ENCODE measurements around the gene CLK4. TPM values are rescaled to one million over a fixed set of nuclear protein-coding genes. Genes with fewer than 3 reads are reported as not detected.

Gene CLK4
- total RNA-seq, 5 donors from 2014 or later (not counting 1 experiment from before 2014, with no cell fraction given) = 83.2 to 93.5 (median 86.5) TPM

GRCh38 chr5:178670351-178670885 is 43.6 kb upstream of the CLK4 start:
- peaks cover 0 to 18% of the 10 kb centered on the region in 2 experiments for H3K27me3 ChIP-seq (replicated peaks in 1 of 2; ENCODE audit: control insufficient read depth in 2 of 2, extremely low read depth in 1 of 2, insufficient read depth in 2 of 2, low read length in 1 of 2)
- Mint-ChIP-seq H3K4me3 (no peak overlapping the region), H3K4me1 (no peaks in the 10 kb centered on the region), H3K9me3 (no peaks in the 10 kb centered on the region), H3K36me3 (no peaks in the 10 kb centered on the region), H3K27ac (no peak overlapping the region), H3K27me3 (peaks cover 7 to 10% of the 10 kb centered on the region in 2 donors)
- WGBS (ENCODE audit: insufficient coverage) = 89% methylated on average over 5 of the region's 10 CpGs
- no peak overlapping the region for H3K4me3 ChIP-seq (ENCODE audit: control insufficient read depth in 1 of 2, extremely low read depth in 1 of 2, low read length in 1 of 2)
- no peaks in the 10 kb centered on the region for H3K9me3 ChIP-seq
- H3K27ac ChIP-seq (ENCODE audit: low read length) = no peak overlapping the region
- CTCF ChIA-PET = no interaction called here
- no peaks in the 10 kb centered on the region for H3K36me3 ChIP-seq (ENCODE audit: control insufficient read depth in 2 of 2, extremely low read depth in 1 of 2, insufficient read depth in 1 of 2, low read length in 1 of 2)
- POLR2A ChIA-PET = no interaction called here
- no peak for DNase-seq
- H3K4me1 ChIP-seq (ENCODE audit: control insufficient read depth in 1 of 2, extremely low read depth in 1 of 2, insufficient read depth in 2 of 2, low read length in 2 of 2) = no peaks in the 10 kb centered on the region
- no peak for ATAC-seq (replicated peaks in 1 of 4)

GRCh38 chr5:178668579-178668978 is 41.7 kb upstream of the CLK4 start:
- no peak for ATAC-seq (replicated peaks in 1 of 4)
- Histone ChIP-seq H3K27ac (ENCODE audit: low read length) (no peak overlapping the region), H3K4me1 (ENCODE audit: control insufficient read depth in 1 of 2, extremely low read depth in 1 of 2, insufficient read depth in 2 of 2, low read length in 2 of 2) (no peaks in the 10 kb centered on the region), H3K36me3 (ENCODE audit: control insufficient read depth in 2 of 2, extremely low read depth in 1 of 2, insufficient read depth in 1 of 2, low read length in 1 of 2) (no peaks in the 10 kb centered on the region), H3K9me3 (no peaks in the 10 kb centered on the region), H3K4me3 (ENCODE audit: control insufficient read depth in 1 of 2, extremely low read depth in 1 of 2, low read length in 1 of 2) (no peak overlapping the region), H3K27me3 (replicated peaks in 1 of 2; ENCODE audit: control insufficient read depth in 2 of 2, extremely low read depth in 1 of 2, insufficient read depth in 2 of 2, low read length in 1 of 2) (peaks cover 0 to 27% of the 10 kb centered on the region in 2 experiments)
- Mint-ChIP-seq H3K27ac (no peak overlapping the region), H3K27me3 (peaks cover 14 to 15% of the 10 kb centered on the region in 2 donors), H3K9me3 (no peaks in the 10 kb centered on the region), H3K36me3 (no peaks in the 10 kb centered on the region), H3K4me3 (no peak overlapping the region), H3K4me1 (no peaks in the 10 kb centered on the region)
- ChIA-PET CTCF (no interaction called here), POLR2A (no interaction called here)
- no peak for DNase-seq
- WGBS (ENCODE audit: insufficient coverage) = no CpG with 5 or more reads among the region's 7 CpGs

GRCh38 chr5:178667688-178668087 is 40.8 kb upstream of the CLK4 start:
- Mint-ChIP-seq H3K27ac (no peak overlapping the region), H3K9me3 (no peaks in the 10 kb centered on the region), H3K36me3 (no peaks in the 10 kb centered on the region), H3K4me1 (no peaks in the 10 kb centered on the region), H3K4me3 (no peak overlapping the region), H3K27me3 (peaks cover 14 to 15% of the 10 kb centered on the region in 2 donors)
- no peaks in the 10 kb centered on the region for H3K36me3 ChIP-seq (ENCODE audit: control insufficient read depth in 2 of 2, extremely low read depth in 1 of 2, insufficient read depth in 1 of 2, low read length in 1 of 2)
- H3K27me3 ChIP-seq (replicated peaks in 1 of 2; ENCODE audit: control insufficient read depth in 2 of 2, extremely low read depth in 1 of 2, insufficient read depth in 2 of 2, low read length in 1 of 2) = peaks cover 0 to 31% of the 10 kb centered on the region in 2 experiments
- ChIA-PET CTCF (no interaction called here), POLR2A (no interaction called here)
- no peaks in the 10 kb centered on the region for H3K9me3 ChIP-seq
- no CpG with 5 or more reads among the region's 10 CpGs for WGBS (ENCODE audit: insufficient coverage)
- DNase-seq = no peak
- ATAC-seq (replicated peaks in 1 of 4) = no peak
- no peaks in the 10 kb centered on the region for H3K4me1 ChIP-seq (ENCODE audit: control insufficient read depth in 1 of 2, extremely low read depth in 1 of 2, insufficient read depth in 2 of 2, low read length in 2 of 2)
- H3K4me3 ChIP-seq (ENCODE audit: control insufficient read depth in 1 of 2, extremely low read depth in 1 of 2, low read length in 1 of 2) = no peak overlapping the region
- no peak overlapping the region for H3K27ac ChIP-seq (ENCODE audit: low read length)

- ATAC-seq (replicated peaks in 1 of 4) = no peak
- Histone ChIP-seq H3K9me3 (no peaks in the 10 kb centered on the region), H3K4me3 (ENCODE audit: control insufficient read depth in 1 of 2, extremely low read depth in 1 of 2, low read length in 1 of 2) (no peak overlapping the region), H3K36me3 (ENCODE audit: control insufficient read depth in 2 of 2, extremely low read depth in 1 of 2, insufficient read depth in 1 of 2, low read length in 1 of 2) (no peaks in the 10 kb centered on the region), H3K27me3 (replicated peaks in 1 of 2; ENCODE audit: control insufficient read depth in 2 of 2, extremely low read depth in 1 of 2, insufficient read depth in 2 of 2, low read length in 1 of 2) (peaks cover 0 to 31% of the 10 kb centered on the region in 2 experiments), H3K27ac (ENCODE audit: low read length) (no peak overlapping the region), H3K4me1 (ENCODE audit: control insufficient read depth in 1 of 2, extremely low read depth in 1 of 2, insufficient read depth in 2 of 2, low read length in 2 of 2) (no peaks in the 10 kb centered on the region)
- 67% methylated on average over 3 of the region's 5 CpGs for WGBS (ENCODE audit: insufficient coverage)
- CTCF ChIA-PET = interaction anchor here in 1 of 2 donors (0.7 kb wide), 1 partner anchor 94 kb away, joined by 5 read pairs; no protein-coding TSS in a partner anchor
- Mint-ChIP-seq H3K9me3 (no peaks in the 10 kb centered on the region), H3K4me1 (no peaks in the 10 kb centered on the region), H3K36me3 (no peaks in the 10 kb centered on the region), H3K27ac (no peak overlapping the region), H3K27me3 (peaks cover 14 to 15% of the 10 kb centered on the region in 2 donors), H3K4me3 (no peak overlapping the region)
- POLR2A ChIA-PET = no interaction called here
- DNase-seq = no peak
These were observed 40.3 kb upstream of the CLK4 start for GRCh38 chr5:178667101-178667500.

GRCh38 chr5:178664141-178664540 is 37.3 kb upstream of the CLK4 start:
- H3K27ac ChIP-seq (ENCODE audit: low read length) = no peak overlapping the region
- H3K27ac Mint-ChIP-seq = no peak overlapping the region
- H3K27me3 Mint-ChIP-seq = peaks cover 7 to 10% of the 10 kb centered on the region in 2 donors
- 69% methylated on average over 2 of the region's 3 CpGs for WGBS (ENCODE audit: insufficient coverage)
- H3K27me3 ChIP-seq (replicated peaks in 1 of 2; ENCODE audit: control insufficient read depth in 2 of 2, extremely low read depth in 1 of 2, insufficient read depth in 2 of 2, low read length in 1 of 2) = peaks cover 0 to 24% of the 10 kb centered on the region in 2 experiments
- no peaks in the 10 kb centered on the region for H3K9me3 Mint-ChIP-seq
- no peaks in the 10 kb centered on the region for H3K4me1 ChIP-seq (ENCODE audit: control insufficient read depth in 1 of 2, extremely low read depth in 1 of 2, insufficient read depth in 2 of 2, low read length in 2 of 2)
- H3K4me3 Mint-ChIP-seq = no peak overlapping the region
- ChIA-PET CTCF (no interaction called here), POLR2A (interaction anchor here in 1 of 2 donors (0.6 kb wide), 1 partner anchor 286 kb away, joined by 3 read pairs; no protein-coding TSS in a partner anchor)
- H3K4me1 Mint-ChIP-seq = no peaks in the 10 kb centered on the region
- ATAC-seq (replicated peaks in 1 of 4) (no peak), DNase-seq (no peak)
- no peak overlapping the region for H3K4me3 ChIP-seq (ENCODE audit: control insufficient read depth in 1 of 2, extremely low read depth in 1 of 2, low read length in 1 of 2)
- no peaks in the 10 kb centered on the region for H3K9me3 ChIP-seq
- H3K36me3 ChIP-seq (ENCODE audit: control insufficient read depth in 2 of 2, extremely low read depth in 1 of 2, insufficient read depth in 1 of 2, low read length in 1 of 2) = no peaks in the 10 kb centered on the region
- no peaks in the 10 kb centered on the region for H3K36me3 Mint-ChIP-seq

- H3K9me3 ChIP-seq = no peaks in the 10 kb centered on the region
- no peak overlapping the region for H3K27ac ChIP-seq (ENCODE audit: low read length)
- H3K4me3 ChIP-seq (ENCODE audit: control insufficient read depth in 1 of 2, extremely low read depth in 1 of 2, low read length in 1 of 2) = no peak overlapping the region
- H3K9me3 Mint-ChIP-seq = no peaks in the 10 kb centered on the region
- no peak overlapping the region for H3K4me3 Mint-ChIP-seq
- no peaks in the 10 kb centered on the region for H3K4me1 Mint-ChIP-seq
- H3K36me3 Mint-ChIP-seq = no peaks in the 10 kb centered on the region
- H3K27me3 Mint-ChIP-seq = peaks cover 9 to 10% of the 10 kb centered on the region in 2 donors
- ATAC-seq (replicated peaks in 1 of 4) (no peak), DNase-seq (no peak)
- ChIA-PET POLR2A (no interaction called here), CTCF (no interaction called here)
- no peaks in the 10 kb centered on the region for H3K4me1 ChIP-seq (ENCODE audit: control insufficient read depth in 1 of 2, extremely low read depth in 1 of 2, insufficient read depth in 2 of 2, low read length in 2 of 2)
- no peaks in the 10 kb centered on the region for H3K36me3 ChIP-seq (ENCODE audit: control insufficient read depth in 2 of 2, extremely low read depth in 1 of 2, insufficient read depth in 1 of 2, low read length in 1 of 2)
- WGBS (ENCODE audit: insufficient coverage) = 85% methylated on average over 7 of the region's 10 CpGs
- peaks cover 0 to 19% of the 10 kb centered on the region in 2 experiments for H3K27me3 ChIP-seq (replicated peaks in 1 of 2; ENCODE audit: control insufficient read depth in 2 of 2, extremely low read depth in 1 of 2, insufficient read depth in 2 of 2, low read length in 1 of 2)
- H3K27ac Mint-ChIP-seq = no peak overlapping the region
These were observed 35.7 kb upstream of the CLK4 start for GRCh38 chr5:178662541-178662860.
